Lower leg skin (tissue), 3 donors: ENCODE results near the gene POU5F1.

Experiments used
- CTCF ChIP-seq, 3 donors: fragments of 450-650 bp; IDR thresholded peaks; one replicate each; pipeline ENCODE4 v1.5.1; 2016; ENCODE audit warnings: antibody characterized with exemption in 3 of 3, mild to moderate bottlenecking in 3 of 3, moderate library complexity in 2 of 3
- POLR2A ChIP-seq, 2 donors: fragments of 450-650 bp; IDR thresholded peaks; one replicate each; pipeline ENCODE4 v1.6.1; 2016 to 2017; ENCODE audit warnings: antibody characterized with exemption in 2 of 2, mild to moderate bottlenecking in 1 of 2, moderate library complexity in 1 of 2

- TF ChIP-seq CTCF (IDR thresholded peaks at IDR 0.05) (no peak), POLR2A (IDR thresholded peaks at IDR 0.05) (no peak)
Measured at GRCh38 chr6:31204751-31205145, 34.3 kb upstream of the POU5F1 start.
